SK-N-MC (cell line): ENCODE results near the gene QSOX2.

ENCODE experiments used
- EZH2 ChIP-seq: fragments of 200-600 bp; sonication (generic); IDR thresholded peaks from one replicate; pipeline ENCODE4 v1.6.1; 2017; ENCODE audit warnings: antibody characterized with exemption
- POLR2AphosphoS5 ChIP-seq: IDR thresholded peaks from 2 replicates; pipeline ENCODE4 v1.6.1; 2012; ENCODE audit warnings: mild to moderate bottlenecking, low read depth, low read length, borderline replicate concordance

DNA sequence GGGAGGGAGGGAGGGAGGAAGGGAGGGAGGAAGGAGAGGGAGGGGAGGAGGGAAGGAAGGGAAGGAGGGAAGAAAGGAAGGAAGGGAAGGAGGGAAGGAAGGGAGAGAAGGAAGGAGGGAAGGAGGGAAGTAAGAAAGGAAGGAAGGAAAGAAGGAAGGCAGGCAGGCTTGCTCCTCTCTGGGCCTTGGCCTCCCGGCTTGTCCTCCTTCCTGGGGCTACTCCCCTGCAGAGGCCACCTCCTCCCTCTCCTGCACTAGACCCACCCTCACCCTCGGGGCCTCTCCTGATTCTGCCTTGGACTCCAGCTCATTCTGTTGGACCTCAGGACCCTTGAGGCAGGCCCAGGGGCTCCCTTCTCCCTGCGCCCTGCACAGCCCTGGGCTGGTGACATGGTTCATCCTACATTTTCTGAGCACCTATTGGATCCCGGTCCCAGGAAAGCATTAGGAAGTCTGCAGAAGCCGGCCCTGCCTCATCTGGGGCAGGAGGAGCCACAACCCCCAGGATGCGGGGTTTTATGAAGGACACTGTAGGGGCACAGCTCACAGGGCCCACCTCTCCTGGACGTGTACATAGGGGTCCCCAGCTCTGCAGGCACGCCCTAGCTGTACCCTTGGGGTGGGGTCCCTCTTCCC, 63.7 kb downstream of the QSOX2 start:
- TF ChIP-seq EZH2 (no peak), POLR2AphosphoS5 (no peak)
